Nephron (organoid): ENCODE data around the gene PEAK1.
"Not testable (repeated sequence)": the region's sequence is repeated elsewhere in the genome, so short reads cannot be mapped to it uniquely, and the experiment has no call there.

Source experiments
- H3K27ac Mint-ChIP-seq, 3 experiments: 2 replicates each; pipeline ENCODE4 v1.8.0; 2020; ENCODE audit warnings: mixed read lengths in 3 of 3, mild to moderate bottlenecking in 2 of 3, moderate library complexity in 1 of 3
- H3K27me3 Mint-ChIP-seq: 2 replicates; pipeline ENCODE4 v1.8.0; 2021; ENCODE audit warnings: low read depth, mild to moderate bottlenecking, moderate library complexity, mixed read lengths
- H3K36me3 Mint-ChIP-seq: 2 replicates; pipeline ENCODE4 v1.8.0; 2020; ENCODE audit warnings: low read depth, mixed read lengths
- H3K4me1 Mint-ChIP-seq: 2 replicates; pipeline ENCODE4 v1.8.0; 2020; ENCODE audit warnings: mixed read lengths
- H3K4me3 Mint-ChIP-seq, 3 experiments: 2 replicates each; pipeline ENCODE4 v1.8.0; 2020; ENCODE audit warnings: mild to moderate bottlenecking in 3 of 3, mixed read lengths in 3 of 3, moderate library complexity in 2 of 3
- H3K9me3 Mint-ChIP-seq: 2 replicates; pipeline ENCODE4 v1.8.0; 2020; ENCODE audit warnings: mixed read lengths
- CTCF ChIP-seq, 3 experiments: fragments of 200-600 bp; sonication (generic); IDR thresholded peaks; one replicate each; pipeline ENCODE4 v1.5.0; 2021; ENCODE audit warnings: antibody characterized with exemption in 3 of 3; ENCODE audit not compliant: unreplicated experiment in 3 of 3

The PEAK1 gene

GRCh38 chr15:77179541-77179998 is 240.3 kb downstream of the PEAK1 start:
- H3K36me3 Mint-ChIP-seq = peaks cover 24% of the 10 kb centered on the region
- no peaks in the 10 kb centered on the region for H3K4me1 Mint-ChIP-seq
- no peak for TF ChIP-seq CTCF (IDR thresholded peaks at IDR 0.05; ENCODE audit: unreplicated experiment in 3 of 3)
- no peak overlapping the region for H3K27ac Mint-ChIP-seq
- no peak overlapping the region for H3K4me3 Mint-ChIP-seq
- no peaks in the 10 kb centered on the region for H3K9me3 Mint-ChIP-seq
- H3K27me3 Mint-ChIP-seq = no peaks in the 10 kb centered on the region

- Mint-ChIP-seq H3K27ac (no peak overlapping the region), H3K36me3 (peaks cover 24% of the 10 kb centered on the region), H3K9me3 (no peaks in the 10 kb centered on the region), H3K4me1 (no peaks in the 10 kb centered on the region), H3K27me3 (no peaks in the 10 kb centered on the region), H3K4me3 (no peak overlapping the region)
- no peak for TF ChIP-seq CTCF (IDR thresholded peaks at IDR 0.05; ENCODE audit: unreplicated experiment in 3 of 3)
These were observed 241.5 kb downstream of the PEAK1 start for GRCh38 chr15:77178411-77178810.

- peaks cover 20% of the 10 kb centered on the region for H3K36me3 Mint-ChIP-seq
- not testable (repeated sequence) for H3K4me1 Mint-ChIP-seq, H3K27me3 Mint-ChIP-seq, H3K27ac Mint-ChIP-seq, H3K4me3 Mint-ChIP-seq, H3K9me3 Mint-ChIP-seq
These were observed 243.8 kb downstream of the PEAK1 start for GRCh38 chr15:77176148-77176547.

- Mint-ChIP-seq H3K27me3 (no peaks in the 10 kb centered on the region), H3K4me3 (no peak overlapping the region), H3K27ac (peak overlapping the region in 2 of 3 experiments; percentile 11 to 80), H3K9me3 (no peaks in the 10 kb centered on the region), H3K36me3 (peaks cover 3% of the 10 kb centered on the region), H3K4me1 (peaks cover 3% of the 10 kb centered on the region)
- TF ChIP-seq CTCF (IDR thresholded peaks at IDR 0.05; ENCODE audit: unreplicated experiment in 3 of 3) = no peak
These were observed 246.4 kb downstream of the PEAK1 start for GRCh38 chr15:77173487-77173886.

- Mint-ChIP-seq H3K27ac (no peak overlapping the region), H3K9me3 (no peaks in the 10 kb centered on the region), H3K36me3 (no peaks in the 10 kb centered on the region), H3K27me3 (no peaks in the 10 kb centered on the region), H3K4me1 (peaks cover 11% of the 10 kb centered on the region), H3K4me3 (no peak overlapping the region)
- no peak for TF ChIP-seq CTCF (IDR thresholded peaks at IDR 0.05; ENCODE audit: unreplicated experiment in 3 of 3)
These were observed 248.5 kb downstream of the PEAK1 start for GRCh38 chr15:77171221-77171967.

GRCh38 chr15:77168616-77169015 is 251.3 kb downstream of the PEAK1 start:
- H3K9me3 Mint-ChIP-seq = no peaks in the 10 kb centered on the region
- no peak overlapping the region for H3K27ac Mint-ChIP-seq
- TF ChIP-seq CTCF (IDR thresholded peaks at IDR 0.05; ENCODE audit: unreplicated experiment in 3 of 3) = no peak
- no peak overlapping the region for H3K4me3 Mint-ChIP-seq
- no peaks in the 10 kb centered on the region for H3K36me3 Mint-ChIP-seq
- no peaks in the 10 kb centered on the region for H3K27me3 Mint-ChIP-seq
- peaks cover 16% of the 10 kb centered on the region for H3K4me1 Mint-ChIP-seq
